GM13976 (cell line): ENCODE results near the gene CLASP1.

Source experiments
- DNase-seq: peaks from one replicate; pipeline ENCODE4 v3.0.0; 2012; ENCODE audit warnings: low spot score
- in situ Hi-C: fragments of 300-500 bp; cut with MboI; formaldehyde crosslinking; loops from one replicate; pipeline ENCODE4 v1.12.0; 2022; ENCODE audit warnings: low sequenced_read_pairs, mixed read lengths, inconsistent platforms; ENCODE audit not compliant: unreplicated experiment
- TF ChIP-seq, protein P1 (sequence below): IDR thresholded peaks from 2 replicates; pipeline ENCODE4 v1.5.1; 2012; ENCODE audit warnings: borderline replicate concordance, mild to moderate bottlenecking; ENCODE audit not compliant: insufficient read depth; ENCODE audit errors: extremely low read depth, missing control alignments, control extremely low read depth

The CLASP1 gene

DNA sequence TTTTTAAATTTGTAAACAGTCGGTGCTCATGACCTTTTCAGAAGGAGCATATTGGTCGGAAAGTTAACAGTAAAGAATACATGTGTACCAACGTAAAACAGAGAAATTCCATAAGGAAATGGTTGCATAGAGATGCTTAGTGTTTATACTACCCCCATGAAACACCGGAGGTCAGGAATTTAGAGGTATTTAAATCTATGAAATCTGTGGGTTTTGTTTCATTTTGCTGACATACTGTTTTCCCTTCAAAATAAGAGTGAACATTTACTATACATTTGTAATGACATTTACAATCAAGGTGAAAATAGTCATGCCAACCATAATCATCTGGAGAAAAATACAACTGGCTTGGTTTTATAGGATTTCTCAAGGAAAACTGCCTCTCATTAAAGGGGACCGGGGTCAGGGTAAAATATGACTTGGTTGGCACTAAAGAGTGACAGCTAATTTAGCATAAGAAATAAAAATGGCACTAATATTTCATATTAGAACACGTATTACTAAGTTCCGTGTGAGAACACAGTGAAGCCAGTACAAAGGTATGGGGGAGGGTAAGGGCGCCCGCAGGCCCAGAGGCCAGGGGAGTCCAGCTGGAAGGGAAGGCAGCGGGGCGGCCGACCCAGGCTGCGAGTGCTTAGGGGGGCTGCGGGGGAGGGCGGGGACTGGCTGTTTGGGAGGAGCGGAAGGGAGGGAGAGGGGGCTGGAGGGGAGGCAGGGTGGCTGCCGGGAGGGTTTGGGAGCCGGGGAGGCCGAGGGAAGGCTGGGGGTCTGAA lies 119.6 kb downstream of the CLASP1 start:
- TF ChIP-seq, protein P1, sequence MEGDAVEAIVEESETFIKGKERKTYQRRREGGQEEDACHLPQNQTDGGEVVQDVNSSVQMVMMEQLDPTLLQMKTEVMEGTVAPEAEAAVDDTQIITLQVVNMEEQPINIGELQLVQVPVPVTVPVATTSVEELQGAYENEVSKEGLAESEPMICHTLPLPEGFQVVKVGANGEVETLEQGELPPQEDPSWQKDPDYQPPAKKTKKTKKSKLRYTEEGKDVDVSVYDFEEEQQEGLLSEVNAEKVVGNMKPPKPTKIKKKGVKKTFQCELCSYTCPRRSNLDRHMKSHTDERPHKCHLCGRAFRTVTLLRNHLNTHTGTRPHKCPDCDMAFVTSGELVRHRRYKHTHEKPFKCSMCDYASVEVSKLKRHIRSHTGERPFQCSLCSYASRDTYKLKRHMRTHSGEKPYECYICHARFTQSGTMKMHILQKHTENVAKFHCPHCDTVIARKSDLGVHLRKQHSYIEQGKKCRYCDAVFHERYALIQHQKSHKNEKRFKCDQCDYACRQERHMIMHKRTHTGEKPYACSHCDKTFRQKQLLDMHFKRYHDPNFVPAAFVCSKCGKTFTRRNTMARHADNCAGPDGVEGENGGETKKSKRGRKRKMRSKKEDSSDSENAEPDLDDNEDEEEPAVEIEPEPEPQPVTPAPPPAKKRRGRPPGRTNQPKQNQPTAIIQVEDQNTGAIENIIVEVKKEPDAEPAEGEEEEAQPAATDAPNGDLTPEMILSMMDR = no peak
- peak; percentile 59 for DNase-seq
- in situ Hi-C loops = loop anchor here (10.0 kb wide), 2 partner anchors 115 to 195 kb away; partner anchors contain the start of gene CLASP1

DNA sequence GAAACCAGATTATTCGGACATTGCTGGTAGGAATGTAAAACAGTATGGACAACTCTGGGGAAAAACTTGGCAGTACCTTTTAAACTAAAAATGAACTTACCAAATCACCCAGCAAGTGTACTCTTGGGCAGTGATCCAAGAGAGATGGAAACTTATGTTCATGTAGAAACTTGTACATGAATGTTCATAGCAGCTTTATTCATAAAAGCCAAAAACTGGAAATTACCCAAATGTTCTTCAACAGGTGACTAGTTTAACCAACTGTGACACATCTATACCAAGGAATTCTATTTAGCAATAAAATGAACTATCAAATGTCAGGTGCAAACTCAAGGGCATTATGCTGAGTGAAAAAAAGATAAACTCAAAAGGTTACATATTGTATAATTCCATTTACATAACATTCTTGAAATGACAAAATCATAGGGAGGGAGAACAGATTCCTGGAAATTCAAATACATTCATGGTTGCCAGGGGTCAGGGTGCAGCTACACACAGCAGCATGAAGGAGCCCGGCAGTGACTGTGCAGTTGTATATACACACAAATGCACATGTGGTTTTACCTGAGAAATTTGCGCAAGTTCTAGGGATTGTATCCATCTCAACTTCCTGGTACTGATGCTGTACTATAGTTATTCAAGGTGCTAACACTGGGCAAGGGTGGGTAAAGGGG lies 122.1 kb downstream of the CLASP1 start:
- TF ChIP-seq, protein P1 = no peak
- in situ Hi-C loops = no loop called here
- no peak for DNase-seq

DNA sequence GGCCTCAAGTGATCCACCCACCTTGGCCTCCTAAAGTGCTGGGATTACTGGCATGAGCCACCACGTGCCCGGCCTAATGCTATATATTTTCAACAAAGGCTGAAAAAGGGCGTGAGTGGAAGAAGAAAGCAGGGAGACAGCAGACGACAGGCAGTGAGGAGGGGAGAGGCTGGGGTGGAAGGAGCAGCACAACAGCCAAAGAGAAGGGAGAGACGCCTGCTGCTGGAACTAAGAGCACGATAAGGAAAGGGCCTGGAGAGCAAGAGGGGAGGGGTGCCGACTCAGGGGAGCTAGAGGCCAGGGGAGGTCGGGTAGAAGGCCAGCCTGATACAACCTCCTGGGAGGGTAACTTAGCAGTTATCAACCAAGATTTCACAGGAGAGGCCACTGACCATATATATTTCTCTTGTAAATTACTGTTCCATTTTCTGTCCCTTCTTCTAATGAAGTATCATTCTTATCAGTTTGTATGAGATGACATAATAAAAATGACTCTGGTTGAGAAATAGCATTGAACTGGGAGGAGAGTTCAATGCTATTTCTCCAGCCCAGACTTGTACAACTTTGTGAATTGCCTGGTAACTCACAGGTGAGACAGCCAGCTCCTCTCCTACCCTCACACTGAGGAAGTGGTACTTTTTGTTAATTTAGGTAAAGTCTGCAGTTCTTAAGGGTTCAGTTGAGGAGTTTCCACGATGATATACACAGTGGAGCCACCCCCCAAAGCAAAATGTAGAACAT lies 124.4 kb downstream of the CLASP1 start:
- TF ChIP-seq, protein P1 = no peak
- no peak for DNase-seq
- in situ Hi-C loops = no loop called here

DNA sequence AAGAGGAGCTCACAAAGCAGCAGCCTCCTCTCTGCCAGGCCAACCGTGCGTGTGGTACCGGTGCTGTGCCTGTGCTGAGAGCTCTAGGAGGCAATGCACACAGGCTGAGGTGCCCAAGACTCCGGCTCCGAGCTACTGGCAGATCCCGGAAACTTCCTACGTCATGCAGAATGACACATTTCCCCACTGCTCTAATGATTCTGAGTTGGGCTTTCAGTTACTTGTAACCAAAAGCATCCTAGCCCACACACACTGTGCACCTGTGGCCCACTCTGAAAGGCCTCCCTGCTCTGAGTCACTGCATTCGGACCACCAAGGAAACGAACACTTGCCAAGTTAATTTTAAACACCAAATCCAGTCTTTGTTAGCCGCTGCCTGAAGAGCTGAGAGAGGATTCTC lies 127.9 kb downstream of the CLASP1 start:
- no peak for DNase-seq
- in situ Hi-C loops = no loop called here
- TF ChIP-seq, protein P1 = no peak

DNA sequence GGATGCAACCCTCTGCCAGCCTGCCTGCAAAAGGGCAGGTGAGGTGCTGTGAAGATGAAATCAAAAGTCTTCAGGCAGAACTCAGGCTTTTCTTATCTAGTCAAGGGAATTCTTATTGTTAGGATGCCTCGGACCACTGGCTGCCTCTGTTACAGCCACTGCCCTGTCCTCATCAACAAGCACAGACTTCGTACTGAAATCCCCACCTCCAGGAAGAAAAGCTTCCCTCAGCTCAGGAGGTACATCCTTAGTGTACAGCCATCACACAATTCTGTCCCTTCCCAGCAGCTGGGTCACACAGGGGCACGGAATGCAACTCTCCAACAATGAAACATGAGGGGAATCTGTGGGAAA lies 128.6 kb downstream of the CLASP1 start:
- no peak for DNase-seq
- TF ChIP-seq, protein P1 = no peak
- in situ Hi-C loops = no loop called here
